Transverse colon (tissue), 3 donors: Measurements from ENCODE around the gene NES.

Experiments
- EP300 ChIP-seq: sonication (generic); formaldehyde crosslinking; IDR thresholded peaks from one replicate; pipeline ENCODE4 v1.6.1; 2017; ENCODE audit warnings: antibody characterized with exemption, low read depth
- POLR2A ChIP-seq: fragments of 450-650 bp; IDR thresholded peaks from one replicate; pipeline ENCODE4 v1.6.1; 2016; ENCODE audit warnings: antibody characterized with exemption, mild to moderate bottlenecking, moderate library complexity
- TF ChIP-seq, protein P1 (sequence below), 5 experiments: fragments of 200-600 bp in 3 of 5; fragments of 450-650 bp in 2 of 5; sonication (generic) in 3 of 5; IDR thresholded peaks; 1 replicate in 2 of 5; 2 replicates in 3 of 5; pipeline ENCODE4 v1.5.1; 2016 to 2017; ENCODE audit warnings: antibody characterized with exemption in 5 of 5, inconsistent platforms in 3 of 5, mild to moderate bottlenecking in 2 of 5, moderate library complexity in 1 of 5

GRCh38 chr1:156619582-156619955 is 57.6 kb downstream of the NES start:
- no peak for TF ChIP-seq POLR2A
- TF ChIP-seq, protein P1, sequence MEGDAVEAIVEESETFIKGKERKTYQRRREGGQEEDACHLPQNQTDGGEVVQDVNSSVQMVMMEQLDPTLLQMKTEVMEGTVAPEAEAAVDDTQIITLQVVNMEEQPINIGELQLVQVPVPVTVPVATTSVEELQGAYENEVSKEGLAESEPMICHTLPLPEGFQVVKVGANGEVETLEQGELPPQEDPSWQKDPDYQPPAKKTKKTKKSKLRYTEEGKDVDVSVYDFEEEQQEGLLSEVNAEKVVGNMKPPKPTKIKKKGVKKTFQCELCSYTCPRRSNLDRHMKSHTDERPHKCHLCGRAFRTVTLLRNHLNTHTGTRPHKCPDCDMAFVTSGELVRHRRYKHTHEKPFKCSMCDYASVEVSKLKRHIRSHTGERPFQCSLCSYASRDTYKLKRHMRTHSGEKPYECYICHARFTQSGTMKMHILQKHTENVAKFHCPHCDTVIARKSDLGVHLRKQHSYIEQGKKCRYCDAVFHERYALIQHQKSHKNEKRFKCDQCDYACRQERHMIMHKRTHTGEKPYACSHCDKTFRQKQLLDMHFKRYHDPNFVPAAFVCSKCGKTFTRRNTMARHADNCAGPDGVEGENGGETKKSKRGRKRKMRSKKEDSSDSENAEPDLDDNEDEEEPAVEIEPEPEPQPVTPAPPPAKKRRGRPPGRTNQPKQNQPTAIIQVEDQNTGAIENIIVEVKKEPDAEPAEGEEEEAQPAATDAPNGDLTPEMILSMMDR (IDR thresholded peaks at IDR 0.05): no peak
- no peak for TF ChIP-seq EP300
